WTC11 (cell line): ENCODE data around the gene PKIB.

Experiments
- CREB1 ChIP-seq: sonication (generic); formaldehyde crosslinking; IDR thresholded peaks from 2 replicates; pipeline ENCODE4 v1.8.0; 2023; ENCODE audit warnings: mild to moderate bottlenecking, missing genetic modification reagents
- TEAD4 ChIP-seq: sonication (generic); formaldehyde crosslinking; IDR thresholded peaks from 2 replicates; pipeline ENCODE4 v1.8.0; 2022; ENCODE audit warnings: mild to moderate bottlenecking, missing genetic modification reagents
- ZNF121 ChIP-seq: sonication (generic); formaldehyde crosslinking; IDR thresholded peaks from 2 replicates; pipeline ENCODE4 v1.8.0; 2023; ENCODE audit warnings: missing genetic modification reagents
- TF ChIP-seq, protein P1 (sequence below): sonication (generic); formaldehyde crosslinking; IDR thresholded peaks from 2 replicates; pipeline ENCODE4 v1.8.1; 2022; ENCODE audit warnings: missing genetic modification reagents, borderline replicate concordance
- TF ChIP-seq, protein P2 (sequence below): fragments of 200-600 bp; IDR thresholded peaks from 2 replicates; pipeline ENCODE4 v1.8.0; 2022; ENCODE audit warnings: antibody characterized with exemption
- TF ChIP-seq, protein P3 (sequence below): sonication (generic); formaldehyde crosslinking; IDR thresholded peaks from 2 replicates; pipeline ENCODE4 v1.8.1; 2022; ENCODE audit warnings: low read depth, missing genetic modification reagents, borderline replicate concordance

DNA sequence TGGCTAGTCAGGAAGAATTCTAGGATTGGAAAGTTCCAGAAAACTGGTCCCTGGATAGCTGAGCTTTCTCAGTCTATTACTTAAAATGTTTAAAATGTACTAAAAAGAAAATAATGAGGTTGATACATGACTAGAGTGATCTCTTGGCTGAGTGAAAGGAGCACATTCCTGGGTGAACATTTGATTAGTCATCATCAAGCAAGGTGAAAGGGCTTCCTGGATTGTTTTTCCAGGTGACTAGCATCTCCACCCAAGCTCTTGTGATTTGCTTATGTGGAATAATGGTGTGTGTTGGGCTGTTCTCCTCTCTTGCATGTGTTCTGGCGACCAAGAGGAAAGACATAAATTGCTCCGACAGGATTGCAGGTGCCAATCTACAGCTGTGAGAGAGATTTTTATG, 42.9 kb downstream of the PKIB start:
- no peak for TF ChIP-seq TEAD4 (CRISPR knock-in tag)
- TF ChIP-seq, protein P1, sequence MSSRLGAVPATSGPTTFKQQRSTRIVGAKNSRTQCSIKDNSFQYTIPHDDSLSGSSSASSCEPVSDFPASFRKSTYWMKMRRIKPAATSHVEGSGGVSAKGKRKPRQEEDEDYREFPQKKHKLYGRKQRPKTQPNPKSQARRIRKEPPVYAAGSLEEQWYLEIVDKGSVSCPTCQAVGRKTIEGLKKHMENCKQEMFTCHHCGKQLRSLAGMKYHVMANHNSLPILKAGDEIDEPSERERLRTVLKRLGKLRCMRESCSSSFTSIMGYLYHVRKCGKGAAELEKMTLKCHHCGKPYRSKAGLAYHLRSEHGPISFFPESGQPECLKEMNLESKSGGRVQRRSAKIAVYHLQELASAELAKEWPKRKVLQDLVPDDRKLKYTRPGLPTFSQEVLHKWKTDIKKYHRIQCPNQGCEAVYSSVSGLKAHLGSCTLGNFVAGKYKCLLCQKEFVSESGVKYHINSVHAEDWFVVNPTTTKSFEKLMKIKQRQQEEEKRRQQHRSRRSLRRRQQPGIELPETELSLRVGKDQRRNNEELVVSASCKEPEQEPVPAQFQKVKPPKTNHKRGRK (CRISPR knock-in tag) = no peak
- no peak for TF ChIP-seq ZNF121
- TF ChIP-seq, protein P2, sequence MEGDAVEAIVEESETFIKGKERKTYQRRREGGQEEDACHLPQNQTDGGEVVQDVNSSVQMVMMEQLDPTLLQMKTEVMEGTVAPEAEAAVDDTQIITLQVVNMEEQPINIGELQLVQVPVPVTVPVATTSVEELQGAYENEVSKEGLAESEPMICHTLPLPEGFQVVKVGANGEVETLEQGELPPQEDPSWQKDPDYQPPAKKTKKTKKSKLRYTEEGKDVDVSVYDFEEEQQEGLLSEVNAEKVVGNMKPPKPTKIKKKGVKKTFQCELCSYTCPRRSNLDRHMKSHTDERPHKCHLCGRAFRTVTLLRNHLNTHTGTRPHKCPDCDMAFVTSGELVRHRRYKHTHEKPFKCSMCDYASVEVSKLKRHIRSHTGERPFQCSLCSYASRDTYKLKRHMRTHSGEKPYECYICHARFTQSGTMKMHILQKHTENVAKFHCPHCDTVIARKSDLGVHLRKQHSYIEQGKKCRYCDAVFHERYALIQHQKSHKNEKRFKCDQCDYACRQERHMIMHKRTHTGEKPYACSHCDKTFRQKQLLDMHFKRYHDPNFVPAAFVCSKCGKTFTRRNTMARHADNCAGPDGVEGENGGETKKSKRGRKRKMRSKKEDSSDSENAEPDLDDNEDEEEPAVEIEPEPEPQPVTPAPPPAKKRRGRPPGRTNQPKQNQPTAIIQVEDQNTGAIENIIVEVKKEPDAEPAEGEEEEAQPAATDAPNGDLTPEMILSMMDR = no peak
- no peak for TF ChIP-seq CREB1
- TF ChIP-seq, protein P3, sequence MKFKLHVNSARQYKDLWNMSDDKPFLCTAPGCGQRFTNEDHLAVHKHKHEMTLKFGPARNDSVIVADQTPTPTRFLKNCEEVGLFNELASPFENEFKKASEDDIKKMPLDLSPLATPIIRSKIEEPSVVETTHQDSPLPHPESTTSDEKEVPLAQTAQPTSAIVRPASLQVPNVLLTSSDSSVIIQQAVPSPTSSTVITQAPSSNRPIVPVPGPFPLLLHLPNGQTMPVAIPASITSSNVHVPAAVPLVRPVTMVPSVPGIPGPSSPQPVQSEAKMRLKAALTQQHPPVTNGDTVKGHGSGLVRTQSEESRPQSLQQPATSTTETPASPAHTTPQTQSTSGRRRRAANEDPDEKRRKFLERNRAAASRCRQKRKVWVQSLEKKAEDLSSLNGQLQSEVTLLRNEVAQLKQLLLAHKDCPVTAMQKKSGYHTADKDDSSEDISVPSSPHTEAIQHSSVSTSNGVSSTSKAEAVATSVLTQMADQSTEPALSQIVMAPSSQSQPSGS (CRISPR knock-in tag) = no peak
